HepG2 (cell line): ENCODE results near the gene EIF3A. TPM values are rescaled to one million over a fixed set of nuclear protein-coding genes. Genes with fewer than 3 reads are reported as not detected.

ENCODE experiments used
- AGO1 ChIP-seq: fragments of 200-400 bp; formaldehyde crosslinking; IDR thresholded peaks from 2 replicates; pipeline ENCODE4 v1.6.1; 2017; ENCODE audit warnings: mild to moderate bottlenecking, low read depth, low read length, moderate library complexity; ENCODE audit not compliant: poor library complexity, severe bottlenecking
- ARNT2 ChIP-seq: sonication (generic); formaldehyde crosslinking; IDR thresholded peaks from 2 replicates; pipeline ENCODE4 v1.8.0; 2022; ENCODE audit warnings: mild to moderate bottlenecking, low read depth, missing genetic modification reagents, moderate library complexity
- HNF1B ChIP-seq: sonication (generic); formaldehyde crosslinking; IDR thresholded peaks from 2 replicates; pipeline ENCODE4 v1.5.1; 2020; ENCODE audit warnings: mild to moderate bottlenecking, moderate library complexity, missing genetic modification reagents
- JDP2 ChIP-seq: sonication (generic); formaldehyde crosslinking; IDR thresholded peaks from 2 replicates; pipeline ENCODE4 v1.8.1; 2022; ENCODE audit warnings: missing genetic modification reagents, borderline replicate concordance
- NFE2 ChIP-seq: sonication (generic); formaldehyde crosslinking; IDR thresholded peaks from 2 replicates; pipeline ENCODE4 v1.4.0; 2020; ENCODE audit warnings: missing genetic modification reagents
- NR3C1 ChIP-seq: sonication (generic); formaldehyde crosslinking; IDR thresholded peaks from 2 replicates; pipeline ENCODE4 v1.4.0; 2020; ENCODE audit warnings: missing genetic modification reagents
- SRSF4 ChIP-seq: fragments of 200-400 bp; formaldehyde crosslinking; IDR thresholded peaks from one replicate; pipeline ENCODE4 v1.6.1; 2018; ENCODE audit warnings: mild to moderate bottlenecking, low read depth, low read length, moderate library complexity; ENCODE audit not compliant: poor library complexity, severe bottlenecking
- TOPORS ChIP-seq: sonication (generic); formaldehyde crosslinking; IDR thresholded peaks from 2 replicates; pipeline ENCODE4 v1.8.0; 2023; ENCODE audit warnings: mild to moderate bottlenecking, missing genetic modification reagents
- TP53 ChIP-seq: sonication (generic); formaldehyde crosslinking; conservative IDR thresholded peaks from 2 replicates; pipeline ENCODE4 v1.4.0; 2020; ENCODE audit warnings: missing genetic modification reagents
- ZFP36L1 ChIP-seq: sonication (generic); formaldehyde crosslinking; IDR thresholded peaks from 2 replicates; pipeline ENCODE4 v1.8.0; 2022; ENCODE audit warnings: mild to moderate bottlenecking, missing genetic modification reagents, moderate library complexity
- ZFX ChIP-seq: sonication (generic); formaldehyde crosslinking; IDR thresholded peaks from 2 replicates; pipeline ENCODE4 v1.4.0; 2020; ENCODE audit warnings: mild to moderate bottlenecking, low read depth, missing genetic modification reagents, moderate library complexity
- ZNF225 ChIP-seq: sonication (generic); formaldehyde crosslinking; IDR thresholded peaks from 2 replicates; pipeline ENCODE4 v1.4.0; 2020; ENCODE audit warnings: mild to moderate bottlenecking, missing genetic modification reagents
- ZNF318 ChIP-seq: sonication (generic); formaldehyde crosslinking; IDR thresholded peaks from 2 replicates; pipeline ENCODE4 v1.4.0; 2020; ENCODE audit warnings: mild to moderate bottlenecking, missing genetic modification reagents
- ZNF569 ChIP-seq: sonication (generic); formaldehyde crosslinking; IDR thresholded peaks from 2 replicates; pipeline ENCODE4 v1.5.0; 2020; ENCODE audit warnings: mild to moderate bottlenecking, missing genetic modification reagents, moderate library complexity, borderline replicate concordance
- ZNF704 ChIP-seq: sonication (generic); formaldehyde crosslinking; IDR thresholded peaks from 2 replicates; pipeline ENCODE4 v1.8.1; 2023; ENCODE audit warnings: mild to moderate bottlenecking, inconsistent platforms, moderate library complexity, missing genetic modification reagents, borderline replicate concordance
- ZNF709 ChIP-seq: sonication (generic); formaldehyde crosslinking; IDR thresholded peaks from 2 replicates; pipeline ENCODE4 v1.5.0; 2020; ENCODE audit warnings: mild to moderate bottlenecking, missing genetic modification reagents
- ZNF761 ChIP-seq: sonication (generic); formaldehyde crosslinking; conservative IDR thresholded peaks from 2 replicates; pipeline ENCODE4 v1.4.0; 2020; ENCODE audit warnings: mild to moderate bottlenecking, missing genetic modification reagents
- ZNF766 ChIP-seq: sonication (generic); formaldehyde crosslinking; IDR thresholded peaks from 2 replicates; pipeline ENCODE4 v1.5.0; 2020; ENCODE audit warnings: missing genetic modification reagents, borderline replicate concordance
- polyA plus RNA-seq, 8 experiments: library from polyadenylated mRNA; depleted of rRNA in 3 of 8; stranded (reverse) in 7 of 8; unstranded in 1 of 8; fragments of >200 nt; fragmentation: Illumina TruSeq in 4 of 8; extraction: Trizol in 4 of 8; gene quantifications; 2 replicates each; pipeline versions ENCODE4 v1.2.1 to v1.2.3, GENCODE V29; 2011 to 2016; ENCODE audit warnings: low read depth in 4 of 8, missing spikeins in 1 of 8, mixed read lengths in 1 of 8; ENCODE audit not compliant: insufficient read depth in 1 of 8
- total RNA-seq, 5 experiments: library from RNA; depleted of rRNA; stranded (reverse); fragments of >200 nt; fragmentation: Illumina TruSeq; extraction: Trizol; gene quantifications; 2 replicates each; pipeline ENCODE4 v1.2.3, GENCODE V29; 2016; ENCODE audit warnings: low read depth in 1 of 5

Gene EIF3A
- total and polyA plus RNA-seq, 2 of the 13 experiments (the other 11 are each of a cell fraction or from before 2014, with no cell fraction given): 25.6 to 117 TPM

- 0 out of 2 replicates have a peak, but pooled peaks have one; percentile 27 for TF ChIP-seq ARNT2 (CRISPR knock-in tag)
- TF ChIP-seq TOPORS (CRISPR knock-in tag): peak; percentile 68; the same call in 1 of the 2 replicates
- no peak; the same call in 1 of the 2 replicates for TF ChIP-seq ZNF704 (CRISPR knock-in tag)
- no peak for TF ChIP-seq ZNF761 (CRISPR knock-in tag)
- no peak; the same call in 1 of the 2 replicates for TF ChIP-seq JDP2 (CRISPR knock-in tag)
- TF ChIP-seq ZNF766 (CRISPR knock-in tag): no peak
- no peak for TF ChIP-seq NFE2 (CRISPR knock-in tag)
- no peak for TF ChIP-seq ZFP36L1
- no peak; the same call in 1 of the 2 replicates for TF ChIP-seq ZNF225 (CRISPR knock-in tag)
- no peak for TF ChIP-seq ZNF318 (CRISPR knock-in tag)
- no peak for TF ChIP-seq SRSF4
- TF ChIP-seq TP53 (CRISPR knock-in tag): no peak
- TF ChIP-seq HNF1B (CRISPR knock-in tag): peak; percentile 74
- peak; percentile 53; the same call in 1 of the 2 replicates for TF ChIP-seq ZNF709
- no peak for TF ChIP-seq AGO1
- no peak for TF ChIP-seq ZNF569
- no peak for TF ChIP-seq NR3C1 (CRISPR knock-in tag)
- peak; percentile 90 for TF ChIP-seq ZFX (CRISPR knock-in tag)
These were observed at the start of gene EIF3A (continued) for GRCh38 chr10:119080521-119081259.
